Hepatocyte (in vitro differentiated cells): ENCODE data around the gene NSL1.

Experiments
- EZH2phosphoT487 ChIP-seq: fragments of 200-600 bp; sonication (generic); IDR thresholded peaks from one replicate; pipeline ENCODE4 v1.6.1; 2018; ENCODE audit warnings: antibody characterized with exemption, mild to moderate bottlenecking, low read depth, moderate library complexity; ENCODE audit not compliant: unreplicated experiment, severe bottlenecking
- TF ChIP-seq, protein P1 (sequence below): fragments of 200-600 bp; sonication (generic); IDR thresholded peaks from 2 replicates; pipeline ENCODE4 v1.5.1; 2016; ENCODE audit warnings: antibody characterized with exemption, mild to moderate bottlenecking; ENCODE audit not compliant: poor library complexity

DNA sequence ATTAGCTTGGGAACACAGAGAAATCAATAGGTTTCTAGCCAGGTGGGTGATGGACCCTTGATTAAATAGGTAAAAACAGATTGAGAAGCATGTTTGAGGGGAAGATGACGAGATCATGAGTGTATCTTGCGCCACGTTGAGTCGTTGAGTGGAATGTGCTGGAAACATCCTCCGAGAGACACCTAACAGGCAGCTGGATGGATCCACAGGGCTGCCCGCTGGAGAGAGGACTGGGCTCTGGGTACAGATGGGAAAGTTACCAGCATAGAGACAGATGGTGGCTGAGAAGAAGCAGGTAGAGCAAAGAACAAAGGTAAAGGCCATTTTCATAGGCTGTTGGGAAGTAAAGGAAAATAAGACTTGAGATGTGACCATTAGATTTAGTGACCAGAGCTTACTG, 107.5 kb downstream of the NSL1 start:
- TF ChIP-seq, protein P1, sequence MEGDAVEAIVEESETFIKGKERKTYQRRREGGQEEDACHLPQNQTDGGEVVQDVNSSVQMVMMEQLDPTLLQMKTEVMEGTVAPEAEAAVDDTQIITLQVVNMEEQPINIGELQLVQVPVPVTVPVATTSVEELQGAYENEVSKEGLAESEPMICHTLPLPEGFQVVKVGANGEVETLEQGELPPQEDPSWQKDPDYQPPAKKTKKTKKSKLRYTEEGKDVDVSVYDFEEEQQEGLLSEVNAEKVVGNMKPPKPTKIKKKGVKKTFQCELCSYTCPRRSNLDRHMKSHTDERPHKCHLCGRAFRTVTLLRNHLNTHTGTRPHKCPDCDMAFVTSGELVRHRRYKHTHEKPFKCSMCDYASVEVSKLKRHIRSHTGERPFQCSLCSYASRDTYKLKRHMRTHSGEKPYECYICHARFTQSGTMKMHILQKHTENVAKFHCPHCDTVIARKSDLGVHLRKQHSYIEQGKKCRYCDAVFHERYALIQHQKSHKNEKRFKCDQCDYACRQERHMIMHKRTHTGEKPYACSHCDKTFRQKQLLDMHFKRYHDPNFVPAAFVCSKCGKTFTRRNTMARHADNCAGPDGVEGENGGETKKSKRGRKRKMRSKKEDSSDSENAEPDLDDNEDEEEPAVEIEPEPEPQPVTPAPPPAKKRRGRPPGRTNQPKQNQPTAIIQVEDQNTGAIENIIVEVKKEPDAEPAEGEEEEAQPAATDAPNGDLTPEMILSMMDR, result no peak
- TF ChIP-seq EZH2phosphoT487, result no peak
